ENCODE data around the gene NSUN4.

DNA sequence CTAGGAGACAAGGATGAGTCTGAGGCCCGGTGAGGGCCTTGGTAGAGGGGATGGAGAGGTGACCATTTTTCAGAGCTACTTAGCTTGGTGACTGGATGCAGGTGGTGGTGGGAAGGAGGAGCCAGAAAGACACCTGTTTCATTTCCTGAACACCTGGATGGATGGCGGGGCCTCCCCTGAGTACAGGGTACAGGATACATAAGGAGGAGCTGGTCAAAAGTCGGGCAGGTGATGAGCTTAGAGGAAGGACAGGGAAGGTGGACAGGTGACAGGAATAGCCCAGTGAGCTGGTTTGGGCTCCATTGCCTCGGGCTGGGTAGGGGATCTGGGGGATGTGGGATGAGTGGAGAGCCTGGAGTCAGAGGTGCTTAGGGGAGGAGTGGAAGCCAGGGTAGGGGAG lies 59.8 kb downstream of the NSUN4 start:
- TF ChIP-seq ZNF274 (IDR thresholded peaks at IDR 0.05; ENCODE audit: low read depth, low read length): no peak
- no peak for TF ChIP-seq YY1 (IDR thresholded peaks at IDR 0.05; ENCODE audit: insufficient read depth, insufficient read length)
